Astrocyte of the hippocampus (primary cell): ENCODE data around the gene SPAG5.
A peak's percentile ranks its signal among the peaks of the same experiment; 100 is the strongest.

ENCODE experiments used
- DNase-seq: peaks from one replicate; pipeline ENCODE4 v3.0.0; 2011; ENCODE audit warnings: low read depth, low spot score

Gene SPAG5

DNA sequence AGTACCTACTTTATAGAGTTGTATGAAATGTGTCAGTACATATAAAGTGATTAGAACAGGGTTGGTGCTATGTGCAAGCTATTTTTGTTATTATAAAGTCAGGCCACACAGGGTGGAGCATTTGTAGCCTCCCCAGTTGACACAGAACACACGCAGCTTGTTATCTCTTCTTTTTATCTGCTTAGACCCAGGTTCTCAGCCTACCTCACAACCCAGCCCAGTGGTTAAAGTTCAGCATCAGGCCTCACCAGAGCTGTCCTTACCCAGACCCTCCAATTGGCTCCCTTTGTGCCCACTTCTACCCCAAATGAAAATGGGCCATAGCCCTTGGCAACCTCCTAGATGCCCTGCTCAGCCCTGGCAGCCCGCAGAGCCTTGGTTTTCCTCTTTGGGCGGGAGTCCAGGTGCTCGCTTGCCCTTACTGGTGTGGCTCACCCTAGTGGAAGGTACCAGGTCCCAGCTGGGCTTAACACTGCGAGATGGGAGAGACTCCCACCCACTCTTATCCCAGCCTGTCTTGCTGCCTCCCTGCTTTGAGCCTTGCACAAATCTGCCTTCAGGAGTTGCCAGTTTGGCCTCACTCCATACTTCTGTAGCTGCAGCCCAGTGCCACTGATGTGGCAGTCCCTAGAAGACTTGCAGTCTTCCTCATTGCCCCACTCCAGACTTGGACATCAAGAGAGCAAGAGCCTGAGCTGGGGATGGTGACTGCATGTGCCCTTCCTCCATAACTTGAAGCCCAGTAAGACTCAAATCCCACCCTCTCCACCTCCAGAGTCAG, 26.4 kb downstream of the SPAG5 start:
- no peak for DNase-seq

- peak; percentile 97 for DNase-seq
Measured at GRCh38 chr17:28571361-28572122, 27.3 kb downstream of the SPAG5 start, which contains the start of gene PIGS. Gene PIGS (minus strand): TSS chr17:28571524. CDS start chr17:28571496, 28 bp downstream.

DNA sequence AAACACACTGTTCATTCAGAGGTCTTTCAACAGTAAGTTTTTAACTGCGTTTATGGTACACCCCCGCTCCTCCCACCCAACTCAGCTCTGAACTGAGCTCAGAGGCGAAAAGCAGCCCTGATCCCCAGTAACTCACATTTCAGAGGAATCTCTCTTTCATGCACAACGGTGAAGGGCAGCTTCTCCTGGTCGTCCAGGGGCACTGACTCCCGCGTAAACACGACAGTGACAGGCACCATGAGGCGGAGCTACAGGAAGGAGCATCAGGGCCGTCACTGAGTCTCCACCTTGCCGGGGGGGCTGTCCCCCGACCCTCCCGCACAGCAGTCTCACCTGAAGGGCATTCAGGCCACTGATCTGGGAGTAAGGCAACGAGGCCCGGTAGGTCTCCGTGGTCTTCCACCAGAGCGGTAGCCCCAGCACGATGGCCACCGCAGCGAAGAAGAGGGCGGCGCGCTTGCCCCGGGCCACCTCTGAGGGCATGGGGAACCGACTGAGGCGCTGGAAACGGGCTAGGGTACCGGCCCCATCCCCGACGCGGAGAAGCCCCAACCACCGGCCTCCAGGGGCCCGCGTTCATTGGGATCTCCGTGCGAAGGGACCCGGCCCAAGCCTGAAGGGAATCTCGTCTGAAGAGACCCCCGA, 28.0 kb downstream of the SPAG5 start:
- peak; percentile 46 for DNase-seq

GRCh38 chr17:28569446-28569845, 29.4 kb downstream of the SPAG5 start:
- no peak for DNase-seq

DNA sequence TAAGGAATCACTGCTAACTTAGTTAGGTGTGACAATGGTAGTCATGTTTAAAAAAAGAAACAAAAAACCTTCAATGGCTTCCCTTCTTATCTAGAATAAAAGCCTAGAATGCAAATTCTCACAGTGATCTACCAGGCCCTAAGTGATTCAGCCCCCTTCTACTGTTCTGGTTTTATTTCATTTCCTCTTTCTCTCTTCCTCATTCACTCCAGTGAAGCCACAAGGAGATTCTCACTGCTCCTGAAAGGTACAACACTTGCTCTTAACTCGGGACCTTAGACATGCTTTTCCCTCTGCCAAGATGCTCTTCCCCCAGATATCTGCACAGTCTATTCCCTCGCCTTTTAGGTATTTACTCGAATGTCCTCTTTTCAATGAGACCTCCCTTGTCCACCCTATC, 31.2 kb downstream of the SPAG5 start:
- DNase-seq, result no peak

DNA sequence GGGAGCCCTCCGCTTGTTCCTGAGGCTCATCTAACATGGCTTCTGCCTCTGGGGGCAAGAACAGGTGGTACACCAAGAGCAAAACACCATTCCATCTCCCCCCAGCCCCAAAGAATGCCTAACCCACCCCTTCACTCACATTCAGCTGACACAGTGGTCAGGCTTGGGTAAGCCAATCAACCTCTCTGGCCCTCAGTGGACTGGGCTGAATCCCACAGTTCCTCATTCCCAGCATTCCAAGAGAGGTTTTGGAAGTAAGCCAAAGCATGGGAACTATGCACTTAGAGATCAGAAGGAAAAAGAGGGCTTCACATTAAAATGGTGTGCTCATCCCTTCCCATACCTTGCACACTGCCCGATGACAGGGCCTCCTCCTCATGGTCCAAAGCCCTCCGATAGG, 35.4 kb downstream of the SPAG5 start:
- peak; percentile 90 for DNase-seq

- DNase-seq, result no peak
Measured at GRCh38 chr17:28555022-28555421, 43.8 kb downstream of the SPAG5 start.

DNA sequence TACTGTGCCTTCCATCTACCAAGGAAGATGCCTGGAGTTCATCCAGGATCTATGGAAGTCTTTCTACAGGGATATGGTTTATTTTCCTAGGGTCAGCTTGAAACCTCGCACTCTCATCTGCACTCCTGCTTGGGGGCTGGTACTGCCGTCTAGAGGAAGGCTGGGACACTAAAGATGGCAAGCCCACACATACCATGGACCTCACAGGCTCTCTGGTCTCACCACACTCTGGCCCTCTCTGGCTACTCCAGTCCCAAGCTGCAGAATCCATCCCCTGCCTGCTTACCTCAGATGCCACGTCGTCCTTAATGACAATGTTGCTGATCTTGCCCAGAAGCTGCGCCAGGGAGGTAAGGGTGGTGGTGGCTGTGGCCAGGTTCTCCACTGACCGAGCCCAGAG, 44.3 kb downstream of the SPAG5 start:
- DNase-seq, result no peak

GRCh38 chr17:28553000-28553505, 45.8 kb downstream of the SPAG5 start:
- DNase-seq, result no peak

DNA sequence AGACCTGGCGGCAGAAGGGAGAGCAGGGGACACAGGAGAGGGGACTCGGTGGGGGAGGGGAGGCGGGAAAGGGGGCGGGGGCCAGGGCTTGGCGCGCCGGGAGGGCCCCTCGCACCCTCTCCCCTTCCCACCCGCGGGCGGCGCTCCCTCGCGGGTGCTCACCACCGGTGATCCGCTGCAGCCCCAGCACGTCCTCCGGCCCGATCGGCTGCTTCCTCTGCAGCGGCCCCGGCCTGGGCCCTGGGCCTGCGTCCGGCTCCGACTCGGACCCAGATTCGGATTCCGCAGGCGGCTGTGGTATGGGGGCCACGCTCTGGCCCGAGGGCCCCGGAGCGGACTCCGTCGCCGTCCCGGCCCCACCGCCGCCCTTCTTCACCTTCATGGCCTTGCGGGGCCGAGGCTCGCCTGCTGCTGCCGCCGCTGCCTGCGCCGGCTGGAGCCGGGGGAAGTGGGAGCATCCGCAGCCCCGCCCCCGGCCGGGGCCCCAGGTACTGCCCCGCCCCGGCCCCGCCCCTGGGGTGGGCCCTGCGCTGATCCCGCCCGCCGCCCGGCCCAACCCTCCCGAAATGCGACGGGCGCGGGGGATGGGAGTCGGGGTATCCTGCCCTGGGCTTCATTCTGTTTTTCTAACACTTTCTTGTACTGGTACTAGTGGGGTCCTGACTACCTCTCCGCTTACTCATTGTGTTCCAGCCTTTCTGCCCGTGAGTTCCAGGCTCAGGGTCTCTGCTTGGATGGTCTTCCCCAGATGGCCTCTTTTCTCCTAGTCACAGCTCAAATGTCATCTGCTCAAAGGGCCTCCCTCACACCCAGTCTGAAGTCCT, 46.4 kb downstream of the SPAG5 start, which contains the start of gene UNC119:
Gene UNC119, minus strand, starts transcription at position 449 of the 824 bp plus-strand sequence. Its CDS starts 67 bp downstream, at position 382.
- DNase-seq, result peak; percentile 91

GRCh38 chr17:28551421-28552175, 47.2 kb downstream of the SPAG5 start:
- peak; percentile 45 for DNase-seq

GRCh38 chr17:28550858-28551257, 48.0 kb downstream of the SPAG5 start:
- DNase-seq, result no peak

DNA sequence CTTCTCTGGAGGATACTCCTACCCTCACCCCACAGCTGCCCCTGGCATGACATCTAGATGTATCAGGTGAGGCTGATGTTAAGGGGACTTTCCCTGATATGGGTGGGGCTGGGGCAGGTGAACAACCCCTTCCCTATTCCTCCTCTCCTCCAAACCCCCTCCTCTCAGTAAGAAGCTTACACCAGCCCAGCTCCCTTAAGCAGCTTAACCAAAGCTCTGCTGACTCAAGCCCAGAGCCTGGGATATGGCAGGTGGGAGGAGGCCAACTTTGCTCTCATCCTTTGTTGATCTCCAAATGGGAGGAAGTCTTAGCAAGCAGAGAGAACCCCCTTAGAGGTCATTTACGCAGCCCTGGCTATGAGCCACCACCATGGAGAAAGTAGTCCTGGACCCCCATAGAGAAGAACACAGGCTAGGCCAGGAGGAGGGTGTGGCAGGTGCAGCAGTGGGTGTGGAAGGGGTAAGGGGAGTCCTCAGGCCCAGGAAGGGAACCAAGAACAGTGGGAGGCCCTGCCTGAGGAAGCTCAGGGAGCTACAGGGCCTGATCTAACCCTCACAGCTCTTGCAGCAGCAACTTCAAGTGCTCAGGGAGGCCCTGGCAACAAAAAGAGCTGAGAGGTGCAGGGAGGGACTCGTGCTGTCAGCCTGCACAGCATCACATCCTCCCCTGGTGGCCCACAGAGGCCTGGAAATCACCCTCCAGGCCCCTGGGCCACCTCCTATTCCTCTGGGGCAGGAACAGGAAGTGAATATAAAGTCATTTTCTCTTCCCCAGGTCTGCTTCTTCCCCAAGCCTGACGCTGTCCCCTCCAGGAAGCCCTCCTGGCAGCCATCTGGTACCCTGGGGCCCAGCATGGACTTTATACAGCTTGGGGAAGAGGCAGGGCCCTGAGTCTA, 49.3 kb downstream of the SPAG5 start:
- DNase-seq, result no peak

DNA sequence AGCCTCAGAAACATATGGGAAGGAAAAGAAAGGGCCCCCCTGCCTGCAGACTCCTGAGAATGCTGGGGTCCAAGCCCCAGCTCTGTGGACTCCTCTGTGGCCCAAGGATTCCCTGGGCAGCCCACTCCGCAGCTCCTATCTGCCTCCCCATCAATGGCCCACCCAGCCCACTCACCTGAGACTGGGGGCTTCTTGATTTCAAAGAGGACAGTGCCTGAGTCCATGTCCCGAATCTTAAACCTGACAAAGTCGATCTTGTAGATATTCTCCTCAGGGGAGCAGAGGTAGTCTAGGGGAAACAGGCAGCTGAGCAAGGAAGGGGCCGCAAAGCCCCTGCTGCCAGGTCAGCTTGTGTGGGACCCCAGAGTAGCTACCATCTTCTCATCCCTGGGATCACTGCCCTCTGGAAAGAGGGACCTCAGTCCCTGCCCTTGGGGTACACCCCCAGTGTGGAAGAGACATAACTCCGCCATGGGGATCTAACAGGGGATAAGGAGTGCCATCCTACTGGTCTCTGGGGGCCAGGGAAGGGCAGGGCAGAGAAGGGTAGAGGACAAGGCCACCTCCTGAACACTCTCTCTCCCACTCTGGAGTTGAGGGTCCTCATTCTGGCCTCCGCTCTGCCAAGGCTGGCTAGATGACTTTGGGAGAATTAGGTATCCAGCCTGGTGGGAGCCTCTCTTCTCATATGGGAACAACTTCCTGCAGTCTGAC, 50.3 kb downstream of the SPAG5 start:
- DNase-seq, result no peak

DNA sequence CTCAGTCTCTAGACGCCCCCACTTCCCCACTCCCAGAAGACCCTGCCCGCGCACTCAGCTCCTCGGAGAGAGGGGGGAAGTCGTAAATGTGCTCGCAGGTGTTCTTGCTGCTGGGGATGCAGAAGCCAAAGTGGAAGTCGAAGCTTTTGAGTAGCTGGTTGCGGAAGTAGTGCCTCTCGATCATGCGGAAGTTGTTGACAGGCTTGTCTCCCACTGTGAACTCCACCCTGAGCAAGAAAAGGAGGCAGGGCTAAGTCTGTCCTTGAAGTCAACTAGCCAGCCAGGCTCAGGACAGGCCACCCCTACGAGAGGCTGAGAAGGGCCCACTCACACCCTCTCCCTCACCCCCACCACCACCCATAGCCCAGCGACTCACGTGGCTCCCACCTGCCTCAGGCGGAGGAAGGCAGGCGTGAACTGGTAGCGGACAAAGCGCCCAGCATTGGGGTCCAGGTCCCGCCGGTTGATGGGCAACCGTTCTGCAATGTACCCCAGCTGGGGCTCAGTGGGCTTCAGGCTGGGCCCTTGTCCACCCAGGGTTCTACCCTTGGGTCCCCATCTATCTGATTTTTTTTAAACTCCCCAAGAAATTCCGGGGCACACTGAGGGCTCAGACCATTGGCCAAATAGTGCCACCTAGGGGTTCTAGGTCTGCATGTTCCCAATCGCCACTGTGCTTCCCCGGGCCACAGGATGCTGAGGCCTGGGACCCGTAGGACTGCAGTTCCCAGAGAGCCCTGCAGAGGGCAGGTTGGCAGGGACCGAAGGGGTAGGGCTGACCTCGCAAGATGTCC, 51.0 kb downstream of the SPAG5 start:
- DNase-seq, result peak; percentile 84

DNA sequence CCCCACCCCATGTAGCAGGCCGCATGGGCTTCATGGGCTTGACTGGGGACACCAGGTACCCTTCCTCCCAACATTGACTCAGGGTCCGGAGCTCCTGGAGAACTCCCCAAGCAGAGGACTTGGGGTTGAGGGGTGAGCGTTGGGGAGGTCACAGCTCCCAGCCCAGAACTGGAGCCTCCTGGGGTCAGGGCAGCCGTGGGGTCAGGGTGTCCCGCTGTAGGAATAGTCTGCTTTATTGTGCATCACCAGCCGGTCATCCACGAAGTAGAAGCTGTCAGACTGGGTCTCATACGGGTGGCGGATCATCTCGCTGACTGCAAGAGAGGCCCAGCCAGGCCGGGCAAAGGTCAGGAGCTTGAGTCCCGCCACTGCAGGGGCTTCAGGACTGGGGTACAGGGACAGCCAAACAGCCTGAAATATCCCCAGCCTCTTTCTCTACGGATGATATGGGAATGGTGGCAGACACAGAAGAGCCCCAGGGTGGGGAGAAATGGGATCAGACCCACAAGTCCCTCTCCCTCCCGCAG, 51.7 kb downstream of the SPAG5 start:
- no peak for DNase-seq

DNA sequence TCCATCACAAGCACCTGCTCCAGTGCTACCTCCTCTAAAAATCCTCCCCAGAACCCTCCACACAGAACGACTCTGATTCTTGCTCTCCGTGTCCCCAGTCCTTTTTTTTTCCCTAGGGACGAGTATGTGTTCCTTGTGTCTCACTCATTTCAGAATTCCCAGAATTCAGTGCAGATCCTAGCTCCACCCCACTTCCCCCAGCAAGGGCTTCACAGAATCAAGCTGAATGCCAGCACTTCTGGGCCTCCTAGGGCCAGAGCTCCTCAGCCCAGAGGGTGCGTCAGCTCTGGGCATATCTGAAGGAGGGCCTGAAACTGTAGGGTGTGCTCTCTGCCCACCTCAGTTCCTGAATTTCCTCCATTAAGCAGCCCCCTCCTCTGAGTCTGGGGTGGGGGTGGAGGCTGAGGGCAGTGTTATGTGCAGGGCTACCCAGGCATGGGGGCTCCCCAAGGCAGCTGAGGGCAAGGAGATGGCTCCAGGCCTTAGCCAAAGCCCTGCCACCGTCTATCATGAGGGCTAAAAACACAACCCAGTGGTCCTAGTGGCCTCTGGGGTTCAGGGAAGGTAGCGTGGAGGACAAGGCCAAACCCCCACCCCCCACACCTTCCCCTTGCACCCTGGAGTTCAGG, 52.9 kb downstream of the SPAG5 start:
- no peak for DNase-seq
